Astrocyte of the spinal cord (primary cell): ENCODE measurements around the gene PROC.

Experiments used
- DNase-seq: peaks from one replicate; pipeline ENCODE4 v3.0.0; 2011; ENCODE audit warnings: low read depth, low spot score
- H3K4me3 ChIP-seq: 2 replicates; pipeline ENCODE4 v1.5.1; 2011; ENCODE audit warnings: low read depth, mild to moderate bottlenecking, low read length, moderate library complexity
- CTCF ChIP-seq: IDR thresholded peaks from 2 replicates; pipeline ENCODE4 v1.5.1; 2012; ENCODE audit warnings: low read depth, mild to moderate bottlenecking, low read length, inconsistent platforms
- in situ Hi-C: cut with HindIII; loops from 2 replicates; pipeline ENCODE4 v1.10.0; 2017; ENCODE audit warnings: low sequenced_read_pairs

PROC gene

DNA sequence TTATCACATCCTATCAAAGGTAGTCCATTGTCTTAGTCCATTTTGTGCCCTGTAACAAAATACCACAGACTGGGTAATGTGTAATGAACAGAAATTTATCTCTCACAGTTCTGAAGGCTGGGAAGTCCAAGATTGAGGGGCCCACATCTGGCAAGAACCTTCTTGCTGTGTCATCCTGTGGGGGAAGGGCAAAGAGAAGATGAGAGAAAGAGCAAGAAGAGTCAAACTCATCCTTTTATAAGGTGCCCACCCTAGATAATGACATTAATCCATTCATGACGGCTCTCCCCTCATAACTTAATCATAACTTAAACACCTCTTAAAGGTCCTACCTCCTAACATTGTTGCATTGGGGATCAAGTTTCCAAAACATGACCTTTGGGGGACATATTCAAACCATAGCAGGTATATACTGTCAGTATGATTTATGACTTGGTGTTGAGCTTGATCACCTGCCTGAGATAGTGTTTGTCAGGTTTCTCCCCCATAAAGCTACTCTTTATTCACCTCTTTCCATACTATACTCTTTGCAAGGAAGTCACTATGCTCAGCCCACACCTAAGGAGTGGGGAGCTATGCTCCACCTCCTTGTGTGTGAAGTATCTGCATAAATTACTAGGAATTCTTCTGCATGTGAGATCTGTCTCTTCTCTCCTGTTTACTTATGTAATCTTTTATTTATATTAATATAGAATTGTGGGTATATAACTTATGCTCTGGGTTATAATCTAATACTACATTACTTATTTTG lies 25.2 kb upstream of the PROC start:
- in situ Hi-C loops = no loop called here
- TF ChIP-seq CTCF = no peak
- DNase-seq = no peak

DNA sequence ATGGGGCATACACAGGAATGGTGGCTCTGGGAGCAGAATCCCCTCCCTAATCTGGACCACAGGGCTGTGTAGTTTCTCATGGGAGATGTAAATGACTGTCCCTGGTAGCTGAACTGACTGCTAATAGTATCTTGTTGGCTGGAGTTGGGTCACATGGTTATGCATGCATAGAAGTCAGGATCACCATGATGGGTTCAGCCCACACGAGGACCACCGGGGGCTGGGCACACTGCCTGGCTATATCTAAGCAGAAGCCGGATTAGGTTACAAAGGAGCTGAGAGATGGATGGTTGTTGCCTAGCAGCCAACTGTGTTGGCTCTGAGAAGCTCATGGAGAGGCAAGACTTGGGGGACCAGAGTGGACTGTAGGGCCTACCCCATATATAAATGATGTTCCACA lies 23.7 kb upstream of the PROC start:
- in situ Hi-C loops = no loop called here
- TF ChIP-seq CTCF = no peak
- no peak overlapping the region for H3K4me3 ChIP-seq
- DNase-seq = no peak

More for the DNA sequence above, 25.2 kb upstream of the PROC start:
- H3K4me3 ChIP-seq = no peak overlapping the region

DNA sequence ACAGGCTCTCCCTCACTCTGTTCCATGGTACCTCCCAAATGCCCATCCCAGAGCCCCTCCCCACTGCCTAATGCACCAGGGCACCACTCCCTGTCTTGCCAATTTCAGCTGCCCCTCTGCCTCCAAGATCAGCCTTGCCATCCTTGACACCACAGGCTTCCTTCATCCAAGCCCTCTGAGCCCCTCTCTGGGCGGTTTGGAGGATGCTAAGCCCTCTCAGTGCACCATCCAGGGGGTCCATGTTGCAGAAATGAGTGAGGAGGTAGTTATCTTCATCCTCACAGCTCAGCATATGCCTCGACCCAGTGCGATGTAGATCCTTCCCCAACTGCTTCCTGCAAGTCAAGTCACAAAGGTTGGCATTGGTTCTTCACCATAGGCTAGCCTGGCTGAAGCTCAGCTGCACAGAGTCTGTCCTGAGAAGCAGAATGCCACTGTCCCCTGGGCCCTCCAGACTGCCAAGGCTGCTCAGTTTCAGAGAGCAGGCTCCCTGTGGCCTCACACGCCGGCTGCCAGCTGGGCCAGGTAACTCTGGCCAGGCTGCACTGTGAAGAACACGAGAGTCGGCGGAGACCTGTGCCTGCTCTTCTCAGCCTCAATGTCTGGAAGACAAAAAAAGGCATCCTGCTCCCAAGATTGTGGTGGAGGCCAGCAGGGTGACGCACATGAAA lies 20.5 kb upstream of the PROC start:
- no peak for TF ChIP-seq CTCF
- no peak for DNase-seq
- no peak overlapping the region for H3K4me3 ChIP-seq
- in situ Hi-C loops = no loop called here

- no peak for TF ChIP-seq CTCF
- in situ Hi-C loops = no loop called here
- DNase-seq = peak; percentile 92
- no peak overlapping the region for H3K4me3 ChIP-seq
Measured at GRCh38 chr2:127398239-127398590, 20.0 kb upstream of the PROC start.

- no peak overlapping the region for H3K4me3 ChIP-seq
- in situ Hi-C loops = no loop called here
- TF ChIP-seq CTCF = no peak
- DNase-seq = no peak
Measured at GRCh38 chr2:127400533-127400896, 17.7 kb upstream of the PROC start.

GRCh38 chr2:127400897-127401756 lies 17.1 kb upstream of the PROC start:
- TF ChIP-seq CTCF = no peak
- peak; percentile 47 for DNase-seq
- in situ Hi-C loops = no loop called here
- H3K4me3 ChIP-seq = no peak overlapping the region
